ENCODE measurements around the gene NR2C1. TPM values are rescaled to one million over a fixed set of nuclear protein-coding genes. Genes with fewer than 3 reads are reported as not detected.

Gene NR2C1
- total and polyA plus RNA-seq, 10 of the 15 experiments (the other 5 are each of a cell fraction or from before 2014, with no cell fraction given): 8.8 to 38.1 (median 31.3) TPM

GRCh38 chr12:95014554-95014953 is 58.9 kb downstream of the NR2C1 start (continued):
- TF ChIP-seq, protein P1, sequence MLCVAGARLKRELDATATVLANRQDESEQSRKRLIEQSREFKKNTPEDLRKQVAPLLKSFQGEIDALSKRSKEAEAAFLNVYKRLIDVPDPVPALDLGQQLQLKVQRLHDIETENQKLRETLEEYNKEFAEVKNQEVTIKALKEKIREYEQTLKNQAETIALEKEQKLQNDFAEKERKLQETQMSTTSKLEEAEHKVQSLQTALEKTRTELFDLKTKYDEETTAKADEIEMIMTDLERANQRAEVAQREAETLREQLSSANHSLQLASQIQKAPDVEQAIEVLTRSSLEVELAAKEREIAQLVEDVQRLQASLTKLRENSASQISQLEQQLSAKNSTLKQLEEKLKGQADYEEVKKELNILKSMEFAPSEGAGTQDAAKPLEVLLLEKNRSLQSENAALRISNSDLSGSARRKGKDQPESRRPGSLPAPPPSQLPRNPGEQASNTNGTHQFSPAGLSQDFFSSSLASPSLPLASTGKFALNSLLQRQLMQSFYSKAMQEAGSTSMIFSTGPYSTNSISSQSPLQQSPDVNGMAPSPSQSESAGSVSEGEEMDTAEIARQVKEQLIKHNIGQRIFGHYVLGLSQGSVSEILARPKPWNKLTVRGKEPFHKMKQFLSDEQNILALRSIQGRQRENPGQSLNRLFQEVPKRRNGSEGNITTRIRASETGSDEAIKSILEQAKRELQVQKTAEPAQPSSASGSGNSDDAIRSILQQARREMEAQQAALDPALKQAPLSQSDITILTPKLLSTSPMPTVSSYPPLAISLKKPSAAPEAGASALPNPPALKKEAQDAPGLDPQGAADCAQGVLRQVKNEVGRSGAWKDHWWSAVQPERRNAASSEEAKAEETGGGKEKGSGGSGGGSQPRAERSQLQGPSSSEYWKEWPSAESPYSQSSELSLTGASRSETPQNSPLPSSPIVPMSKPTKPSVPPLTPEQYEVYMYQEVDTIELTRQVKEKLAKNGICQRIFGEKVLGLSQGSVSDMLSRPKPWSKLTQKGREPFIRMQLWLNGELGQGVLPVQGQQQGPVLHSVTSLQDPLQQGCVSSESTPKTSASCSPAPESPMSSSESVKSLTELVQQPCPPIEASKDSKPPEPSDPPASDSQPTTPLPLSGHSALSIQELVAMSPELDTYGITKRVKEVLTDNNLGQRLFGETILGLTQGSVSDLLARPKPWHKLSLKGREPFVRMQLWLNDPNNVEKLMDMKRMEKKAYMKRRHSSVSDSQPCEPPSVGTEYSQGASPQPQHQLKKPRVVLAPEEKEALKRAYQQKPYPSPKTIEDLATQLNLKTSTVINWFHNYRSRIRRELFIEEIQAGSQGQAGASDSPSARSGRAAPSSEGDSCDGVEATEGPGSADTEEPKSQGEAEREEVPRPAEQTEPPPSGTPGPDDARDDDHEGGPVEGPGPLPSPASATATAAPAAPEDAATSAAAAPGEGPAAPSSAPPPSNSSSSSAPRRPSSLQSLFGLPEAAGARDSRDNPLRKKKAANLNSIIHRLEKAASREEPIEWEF (IDR thresholded peaks at IDR 0.05; ENCODE audit: insufficient replicate concordance, low read depth, low read length): no peak
- TF ChIP-seq IKZF2 (IDR thresholded peaks at IDR 0.05) (no peak), MXI1 (IDR thresholded peaks at IDR 0.05; ENCODE audit: low read depth, low read length) (no peak), POLR2A (IDR thresholded peaks at IDR 0.05; ENCODE audit: low read depth, low read length) (no peak), ZZZ3 (IDR thresholded peaks at IDR 0.05; ENCODE audit: control insufficient read depth, insufficient read length, low read depth) (no peak), SP1 (IDR thresholded peaks at IDR 0.05; ENCODE audit: low read depth, low read length) (no peak), RELB (IDR thresholded peaks at IDR 0.05; ENCODE audit: low read depth) (no peak), NFXL1 (IDR thresholded peaks at IDR 0.05; ENCODE audit: borderline replicate concordance) (no peak), ATF3 (IDR thresholded peaks at IDR 0.05; ENCODE audit: borderline replicate concordance, extremely low read depth, low read depth, low read length) (no peak), NBN (IDR thresholded peaks at IDR 0.05) (no peak), CBX5 (IDR thresholded peaks at IDR 0.05; ENCODE audit: low read depth) (no peak)
- TF ChIP-seq, protein P2, sequence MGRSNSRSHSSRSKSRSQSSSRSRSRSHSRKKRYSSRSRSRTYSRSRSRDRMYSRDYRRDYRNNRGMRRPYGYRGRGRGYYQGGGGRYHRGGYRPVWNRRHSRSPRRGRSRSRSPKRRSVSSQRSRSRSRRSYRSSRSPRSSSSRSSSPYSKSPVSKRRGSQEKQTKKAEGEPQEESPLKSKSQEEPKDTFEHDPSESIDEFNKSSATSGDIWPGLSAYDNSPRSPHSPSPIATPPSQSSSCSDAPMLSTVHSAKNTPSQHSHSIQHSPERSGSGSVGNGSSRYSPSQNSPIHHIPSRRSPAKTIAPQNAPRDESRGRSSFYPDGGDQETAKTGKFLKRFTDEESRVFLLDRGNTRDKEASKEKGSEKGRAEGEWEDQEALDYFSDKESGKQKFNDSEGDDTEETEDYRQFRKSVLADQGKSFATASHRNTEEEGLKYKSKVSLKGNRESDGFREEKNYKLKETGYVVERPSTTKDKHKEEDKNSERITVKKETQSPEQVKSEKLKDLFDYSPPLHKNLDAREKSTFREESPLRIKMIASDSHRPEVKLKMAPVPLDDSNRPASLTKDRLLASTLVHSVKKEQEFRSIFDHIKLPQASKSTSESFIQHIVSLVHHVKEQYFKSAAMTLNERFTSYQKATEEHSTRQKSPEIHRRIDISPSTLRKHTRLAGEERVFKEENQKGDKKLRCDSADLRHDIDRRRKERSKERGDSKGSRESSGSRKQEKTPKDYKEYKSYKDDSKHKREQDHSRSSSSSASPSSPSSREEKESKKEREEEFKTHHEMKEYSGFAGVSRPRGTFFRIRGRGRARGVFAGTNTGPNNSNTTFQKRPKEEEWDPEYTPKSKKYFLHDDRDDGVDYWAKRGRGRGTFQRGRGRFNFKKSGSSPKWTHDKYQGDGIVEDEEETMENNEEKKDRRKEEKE (IDR thresholded peaks at IDR 0.05): no peak
- TF ChIP-seq, protein P3, sequence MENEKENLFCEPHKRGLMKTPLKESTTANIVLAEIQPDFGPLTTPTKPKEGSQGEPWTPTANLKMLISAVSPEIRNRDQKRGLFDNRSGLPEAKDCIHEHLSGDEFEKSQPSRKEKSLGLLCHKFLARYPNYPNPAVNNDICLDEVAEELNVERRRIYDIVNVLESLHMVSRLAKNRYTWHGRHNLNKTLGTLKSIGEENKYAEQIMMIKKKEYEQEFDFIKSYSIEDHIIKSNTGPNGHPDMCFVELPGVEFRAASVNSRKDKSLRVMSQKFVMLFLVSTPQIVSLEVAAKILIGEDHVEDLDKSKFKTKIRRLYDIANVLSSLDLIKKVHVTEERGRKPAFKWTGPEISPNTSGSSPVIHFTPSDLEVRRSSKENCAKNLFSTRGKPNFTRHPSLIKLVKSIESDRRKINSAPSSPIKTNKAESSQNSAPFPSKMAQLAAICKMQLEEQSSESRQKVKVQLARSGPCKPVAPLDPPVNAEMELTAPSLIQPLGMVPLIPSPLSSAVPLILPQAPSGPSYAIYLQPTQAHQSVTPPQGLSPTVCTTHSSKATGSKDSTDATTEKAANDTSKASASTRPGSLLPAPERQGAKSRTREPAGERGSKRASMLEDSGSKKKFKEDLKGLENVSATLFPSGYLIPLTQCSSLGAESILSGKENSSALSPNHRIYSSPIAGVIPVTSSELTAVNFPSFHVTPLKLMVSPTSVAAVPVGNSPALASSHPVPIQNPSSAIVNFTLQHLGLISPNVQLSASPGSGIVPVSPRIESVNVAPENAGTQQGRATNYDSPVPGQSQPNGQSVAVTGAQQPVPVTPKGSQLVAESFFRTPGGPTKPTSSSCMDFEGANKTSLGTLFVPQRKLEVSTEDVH (IDR thresholded peaks at IDR 0.05; ENCODE audit: low read depth, partially characterized antibody): no peak
- TF ChIP-seq, protein P4, sequence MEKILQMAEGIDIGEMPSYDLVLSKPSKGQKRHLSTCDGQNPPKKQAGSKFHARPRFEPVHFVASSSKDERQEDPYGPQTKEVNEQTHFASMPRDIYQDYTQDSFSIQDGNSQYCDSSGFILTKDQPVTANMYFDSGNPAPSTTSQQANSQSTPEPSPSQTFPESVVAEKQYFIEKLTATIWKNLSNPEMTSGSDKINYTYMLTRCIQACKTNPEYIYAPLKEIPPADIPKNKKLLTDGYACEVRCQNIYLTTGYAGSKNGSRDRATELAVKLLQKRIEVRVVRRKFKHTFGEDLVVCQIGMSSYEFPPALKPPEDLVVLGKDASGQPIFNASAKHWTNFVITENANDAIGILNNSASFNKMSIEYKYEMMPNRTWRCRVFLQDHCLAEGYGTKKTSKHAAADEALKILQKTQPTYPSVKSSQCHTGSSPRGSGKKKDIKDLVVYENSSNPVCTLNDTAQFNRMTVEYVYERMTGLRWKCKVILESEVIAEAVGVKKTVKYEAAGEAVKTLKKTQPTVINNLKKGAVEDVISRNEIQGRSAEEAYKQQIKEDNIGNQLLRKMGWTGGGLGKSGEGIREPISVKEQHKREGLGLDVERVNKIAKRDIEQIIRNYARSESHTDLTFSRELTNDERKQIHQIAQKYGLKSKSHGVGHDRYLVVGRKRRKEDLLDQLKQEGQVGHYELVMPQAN (conservative IDR thresholded peaks at IDR 0.05): no peak

Data from GM12878 (cell line).